GM19467 (cell line): ENCODE measurements around the gene SRSF5.
"Not testable (repeated sequence)": the region's sequence is repeated elsewhere in the genome, so short reads cannot be mapped to it uniquely, and the experiment has no call there.

Experiments used
- ATAC-seq: cut with Tn5 transposase; IDR thresholded peaks from one replicate; pipeline ENCODE4 v1.9.1; 2021; ENCODE audit warnings: mild to moderate bottlenecking, moderate library complexity; ENCODE audit not compliant: unreplicated experiment

Gene SRSF5

GRCh38 chr14:69804902-69805301 is 38.0 kb downstream of the SRSF5 start:
- ATAC-seq: no peak

DNA sequence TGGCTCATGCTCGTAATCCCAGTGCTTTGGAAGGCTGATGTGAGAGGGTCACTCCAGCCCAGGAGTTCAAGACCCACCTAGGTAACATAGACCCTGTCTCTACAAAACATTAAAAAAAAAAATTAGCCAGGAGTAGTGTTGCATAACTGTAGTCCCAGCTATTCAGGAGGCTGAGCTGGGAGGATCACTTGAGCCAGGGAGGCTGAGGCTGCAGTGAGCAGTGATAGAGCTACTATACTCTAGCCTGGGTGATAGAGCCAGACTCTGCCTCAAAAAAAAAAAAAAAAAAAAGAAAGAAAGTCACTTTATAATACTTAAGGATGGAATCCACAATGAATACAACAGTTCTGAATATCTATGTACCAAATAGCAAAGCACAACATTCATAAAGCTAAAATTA is 40.2 kb downstream of the SRSF5 start:
- ATAC-seq: no peak

DNA sequence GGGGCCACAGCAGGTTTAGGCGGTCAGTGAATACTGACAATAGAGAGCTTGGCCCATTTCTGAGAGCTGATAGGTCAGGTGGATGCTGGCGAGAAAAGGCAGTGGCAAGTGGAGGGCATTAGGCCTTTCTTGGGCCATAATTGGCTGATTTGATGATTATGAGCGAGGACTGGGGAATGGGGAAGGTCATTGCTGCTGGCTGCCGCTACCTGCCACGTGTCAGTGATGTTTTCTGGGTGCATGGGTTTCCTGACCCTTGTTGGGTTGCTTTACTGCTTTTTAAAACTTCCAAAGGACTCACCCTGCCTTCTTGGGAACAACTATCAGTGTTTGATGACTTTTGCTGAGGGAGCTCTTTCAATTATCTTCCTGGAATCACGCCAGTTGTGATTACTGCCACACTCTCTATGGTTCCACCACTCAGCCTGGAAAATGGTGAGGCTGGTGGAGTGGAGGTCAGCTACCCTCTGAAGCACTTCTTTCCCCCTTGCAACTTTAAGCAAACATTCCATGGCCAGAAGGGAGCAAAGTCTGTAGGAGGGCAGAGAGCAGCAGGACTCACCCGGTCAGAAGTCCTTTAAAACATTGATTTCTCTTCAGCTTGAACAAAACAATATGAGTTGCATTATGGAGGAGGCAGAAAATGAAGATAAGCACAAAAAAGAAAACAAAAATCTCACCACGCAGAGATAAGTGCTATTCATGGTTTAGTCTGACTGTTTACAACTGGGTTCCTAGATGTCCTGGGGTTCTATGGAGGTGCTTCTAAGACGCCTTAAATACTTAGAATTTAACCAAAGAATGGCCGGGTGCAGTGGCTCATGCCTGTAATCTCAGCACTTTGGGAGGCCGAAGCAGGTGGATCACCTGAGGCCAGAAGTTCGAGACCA is 42.2 kb downstream of the SRSF5 start:
- no peak for ATAC-seq

DNA sequence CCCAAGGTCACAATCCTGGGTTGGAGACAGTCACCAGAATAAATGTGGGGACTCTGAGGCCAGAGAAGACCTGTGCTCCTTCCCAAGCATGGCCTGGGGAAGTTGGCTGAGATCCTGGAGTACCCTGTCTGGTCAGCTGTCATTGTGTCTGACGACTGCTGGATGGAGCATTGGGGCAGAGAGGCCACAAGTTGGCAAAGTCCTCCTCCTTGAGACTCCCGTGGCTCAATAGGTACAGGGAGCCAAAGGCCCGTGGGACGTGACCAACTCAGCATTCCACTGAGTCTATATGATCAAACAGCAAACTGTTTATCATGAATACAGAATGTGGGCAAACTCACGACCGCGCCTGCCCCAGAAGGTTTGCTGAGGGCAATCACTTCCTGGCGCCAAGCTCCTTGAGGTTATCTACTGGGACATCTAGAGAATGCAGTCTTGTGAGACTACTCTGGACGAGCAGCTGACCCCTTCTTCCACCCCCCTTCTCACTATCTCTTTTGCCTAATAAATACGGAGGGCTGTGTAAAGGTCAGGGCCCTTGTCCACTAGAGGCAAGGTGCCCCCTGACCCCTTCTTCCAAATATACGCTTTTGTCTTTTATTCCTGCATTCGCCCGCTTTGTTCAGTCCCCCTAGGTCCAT is 44.4 kb downstream of the SRSF5 start:
- no peak for ATAC-seq

GRCh38 chr14:69811868-69812252 is 44.9 kb downstream of the SRSF5 start:
- no peak for ATAC-seq

DNA sequence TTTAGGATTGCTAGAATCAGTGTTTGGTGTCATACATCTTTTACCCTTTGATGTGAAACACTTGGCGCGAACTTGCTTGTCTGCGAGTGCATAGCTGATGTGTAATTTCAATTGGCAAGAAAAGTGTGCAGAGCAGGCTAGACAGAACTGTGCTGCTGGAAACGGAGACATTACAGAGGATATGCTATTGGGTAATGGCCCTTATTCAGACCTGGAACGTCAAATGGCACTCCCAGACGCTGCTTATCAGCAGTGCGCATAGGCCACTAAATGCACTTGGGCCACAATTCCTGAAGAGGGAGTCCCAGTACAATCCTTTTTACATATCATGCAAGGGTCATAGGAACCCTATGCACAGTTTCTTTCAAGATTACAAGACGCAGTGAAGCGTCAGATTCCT is 45.8 kb downstream of the SRSF5 start:
- no peak for ATAC-seq

GRCh38 chr14:69813346-69813745 is 46.4 kb downstream of the SRSF5 start:
- not testable (repeated sequence) for ATAC-seq

GRCh38 chr14:69814397-69814796 is 47.5 kb downstream of the SRSF5 start:
- no peak for ATAC-seq

DNA sequence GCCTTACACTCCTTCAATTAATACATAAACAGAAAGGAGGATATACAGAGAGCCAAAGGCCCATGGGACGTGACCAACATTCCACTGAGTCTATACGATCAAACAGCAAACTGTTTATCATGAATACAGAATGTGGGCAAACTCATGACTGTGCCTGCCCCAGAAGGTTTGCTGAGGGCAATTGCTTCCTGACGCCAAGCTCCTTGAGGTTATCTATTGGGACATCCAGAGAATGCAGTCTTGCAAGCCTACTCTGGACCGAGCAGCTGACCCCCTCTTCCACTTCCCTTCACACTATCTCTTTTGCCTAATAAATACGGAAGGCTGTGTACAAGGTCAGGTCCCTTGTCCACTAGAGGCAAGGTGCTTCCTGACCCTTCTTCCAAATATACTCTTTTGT is 48.6 kb downstream of the SRSF5 start:
- ATAC-seq: no peak

DNA sequence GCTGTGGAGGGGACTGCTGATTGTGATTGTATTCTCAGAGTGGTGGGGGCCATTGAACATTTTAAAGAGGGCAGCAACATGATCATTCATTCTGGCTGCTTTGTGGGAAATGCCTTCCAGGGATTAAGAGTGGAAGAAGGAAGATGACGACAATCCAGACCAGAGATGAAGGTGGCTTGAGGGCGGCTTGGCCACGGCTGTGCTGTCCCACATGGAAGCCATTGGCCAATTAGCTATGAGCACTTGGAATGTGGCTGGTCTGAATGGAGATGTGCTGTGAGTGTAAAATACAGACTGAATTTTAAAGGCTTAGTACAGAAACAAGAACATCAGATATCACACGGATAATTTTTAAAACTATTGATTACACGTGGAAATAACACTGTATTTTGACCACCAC is 49.3 kb downstream of the SRSF5 start:
- ATAC-seq: no peak

- ATAC-seq: no peak
Measured at GRCh38 chr14:69818758-69819191, 51.8 kb downstream of the SRSF5 start.

- no peak for ATAC-seq
Measured at GRCh38 chr14:69819607-69820006, 52.7 kb downstream of the SRSF5 start.

DNA sequence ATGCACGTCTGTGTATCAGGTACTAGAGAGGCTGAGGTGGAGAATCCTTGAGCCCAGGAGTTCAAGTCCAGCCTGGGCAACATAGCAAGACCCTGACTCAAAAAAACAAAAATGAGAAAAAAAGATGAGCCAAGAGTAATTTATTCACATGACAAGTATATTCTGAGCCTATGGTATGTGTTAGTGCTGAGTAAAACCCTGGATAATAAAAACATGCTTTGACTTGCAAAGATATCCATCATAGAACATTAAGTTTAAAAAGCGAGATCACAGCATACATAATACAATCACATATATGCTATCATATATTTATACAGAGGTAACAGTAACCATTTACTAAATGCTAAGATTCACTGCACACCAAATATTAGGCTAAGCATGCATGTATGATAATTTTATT is 54.0 kb downstream of the SRSF5 start:
- no peak for ATAC-seq
